ENCODE results near the gene GSTM3. TPM values are rescaled to one million over a fixed set of nuclear protein-coding genes. Genes with fewer than 3 reads are reported as not detected.
A peak's percentile ranks its signal among the peaks of the same experiment; 100 is the strongest.

The GSTM3 gene
- total and polyA plus RNA-seq, 2 of the 13 experiments (the other 11 are each of a cell fraction or from before 2014, with no cell fraction given): 127 to 142 TPM

GRCh38 chr1:109788695-109789521 is 48.1 kb upstream of the GSTM3 start (continued):
- TF ChIP-seq, protein P1, sequence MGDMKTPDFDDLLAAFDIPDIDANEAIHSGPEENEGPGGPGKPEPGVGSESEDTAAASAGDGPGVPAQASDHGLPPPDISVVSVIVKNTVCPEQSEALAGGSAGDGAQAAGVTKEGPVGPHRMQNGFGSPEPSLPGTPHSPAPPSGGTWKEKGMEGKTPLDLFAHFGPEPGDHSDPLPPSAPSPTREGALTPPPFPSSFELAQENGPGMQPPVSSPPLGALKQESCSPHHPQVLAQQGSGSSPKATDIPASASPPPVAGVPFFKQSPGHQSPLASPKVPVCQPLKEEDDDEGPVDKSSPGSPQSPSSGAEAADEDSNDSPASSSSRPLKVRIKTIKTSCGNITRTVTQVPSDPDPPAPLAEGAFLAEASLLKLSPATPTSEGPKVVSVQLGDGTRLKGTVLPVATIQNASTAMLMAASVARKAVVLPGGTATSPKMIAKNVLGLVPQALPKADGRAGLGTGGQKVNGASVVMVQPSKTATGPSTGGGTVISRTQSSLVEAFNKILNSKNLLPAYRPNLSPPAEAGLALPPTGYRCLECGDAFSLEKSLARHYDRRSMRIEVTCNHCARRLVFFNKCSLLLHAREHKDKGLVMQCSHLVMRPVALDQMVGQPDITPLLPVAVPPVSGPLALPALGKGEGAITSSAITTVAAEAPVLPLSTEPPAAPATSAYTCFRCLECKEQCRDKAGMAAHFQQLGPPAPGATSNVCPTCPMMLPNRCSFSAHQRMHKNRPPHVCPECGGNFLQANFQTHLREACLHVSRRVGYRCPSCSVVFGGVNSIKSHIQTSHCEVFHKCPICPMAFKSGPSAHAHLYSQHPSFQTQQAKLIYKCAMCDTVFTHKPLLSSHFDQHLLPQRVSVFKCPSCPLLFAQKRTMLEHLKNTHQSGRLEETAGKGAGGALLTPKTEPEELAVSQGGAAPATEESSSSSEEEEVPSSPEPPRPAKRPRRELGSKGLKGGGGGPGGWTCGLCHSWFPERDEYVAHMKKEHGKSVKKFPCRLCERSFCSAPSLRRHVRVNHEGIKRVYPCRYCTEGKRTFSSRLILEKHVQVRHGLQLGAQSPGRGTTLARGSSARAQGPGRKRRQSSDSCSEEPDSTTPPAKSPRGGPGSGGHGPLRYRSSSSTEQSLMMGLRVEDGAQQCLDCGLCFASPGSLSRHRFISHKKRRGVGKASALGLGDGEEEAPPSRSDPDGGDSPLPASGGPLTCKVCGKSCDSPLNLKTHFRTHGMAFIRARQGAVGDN (CRISPR knock-in tag; IDR thresholded peaks at IDR 0.05): peak; percentile 25; the same call in 1 of the 2 replicates
- TF ChIP-seq ZFY (CRISPR knock-in tag; IDR thresholded peaks at IDR 0.05) (0 out of 2 replicates have a peak, but pooled peaks have one; percentile 21), ZNF501 (CRISPR knock-in tag; IDR thresholded peaks at IDR 0.05) (peak; percentile 51), FOSL2 (CRISPR knock-in tag; IDR thresholded peaks at IDR 0.05) (0 out of 2 replicates have a peak, but pooled peaks have one; percentile 8), XRCC5 (optimal IDR thresholded peaks at IDR 0.05; ENCODE audit: low read length) (peak; percentile 56), STAG1 (CRISPR knock-in tag; IDR thresholded peaks at IDR 0.05) (peak; percentile 25; the same call in 1 of the 2 replicates), HMGXB4 (CRISPR knock-in tag; IDR thresholded peaks at IDR 0.05; ENCODE audit: borderline replicate concordance in 1 of 2, low read depth in 1 of 2) (peak in 1 of 2 experiments; percentile 36; a peak in 1 of 4 replicates), ZBTB4 (CRISPR knock-in tag; IDR thresholded peaks at IDR 0.05; ENCODE audit: borderline replicate concordance) (no peak), MLXIP (CRISPR knock-in tag; IDR thresholded peaks at IDR 0.05; ENCODE audit: borderline replicate concordance) (no peak)
- TF ChIP-seq, protein P2, sequence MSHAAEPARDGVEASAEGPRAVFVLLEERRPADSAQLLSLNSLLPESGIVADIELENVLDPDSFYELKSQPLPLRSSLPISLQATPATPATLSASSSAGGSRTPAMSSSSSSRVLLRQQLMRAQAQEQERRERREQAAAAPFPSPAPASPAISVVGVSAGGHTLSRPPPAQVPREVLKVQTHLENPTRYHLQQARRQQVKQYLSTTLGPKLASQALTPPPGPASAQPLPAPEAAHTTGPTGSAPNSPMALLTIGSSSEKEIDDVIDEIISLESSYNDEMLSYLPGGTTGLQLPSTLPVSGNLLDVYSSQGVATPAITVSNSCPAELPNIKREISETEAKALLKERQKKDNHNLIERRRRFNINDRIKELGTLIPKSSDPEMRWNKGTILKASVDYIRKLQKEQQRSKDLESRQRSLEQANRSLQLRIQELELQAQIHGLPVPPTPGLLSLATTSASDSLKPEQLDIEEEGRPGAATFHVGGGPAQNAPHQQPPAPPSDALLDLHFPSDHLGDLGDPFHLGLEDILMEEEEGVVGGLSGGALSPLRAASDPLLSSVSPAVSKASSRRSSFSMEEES (CRISPR knock-in tag; IDR thresholded peaks at IDR 0.05): no peak
- TF ChIP-seq, protein P3, sequence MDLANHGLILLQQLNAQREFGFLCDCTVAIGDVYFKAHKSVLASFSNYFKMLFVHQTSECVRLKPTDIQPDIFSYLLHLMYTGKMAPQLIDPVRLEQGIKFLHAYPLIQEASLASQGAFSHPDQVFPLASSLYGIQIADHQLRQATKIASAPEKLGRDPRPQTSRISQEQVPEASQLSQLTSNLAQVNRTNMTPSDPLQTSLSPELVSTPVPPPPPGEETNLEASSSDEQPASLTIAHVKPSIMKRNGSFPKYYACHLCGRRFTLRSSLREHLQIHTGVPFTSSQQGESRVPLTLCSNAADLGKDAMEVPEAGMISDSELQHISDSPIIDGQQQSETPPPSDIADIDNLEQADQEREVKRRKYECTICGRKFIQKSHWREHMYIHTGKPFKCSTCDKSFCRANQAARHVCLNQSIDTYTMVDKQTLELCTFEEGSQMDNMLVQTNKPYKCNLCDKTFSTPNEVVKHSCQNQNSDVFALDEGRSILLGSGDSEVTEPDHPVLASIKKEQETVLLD (CRISPR knock-in tag; IDR thresholded peaks at IDR 0.05; ENCODE audit: low read depth): no peak

Data from HepG2 (cell line).